Omental fat pad (tissue), 4 donors: ENCODE measurements around the gene DDX5. TPM values are rescaled to one million over a fixed set of nuclear protein-coding genes. Genes with fewer than 3 reads are reported as not detected.

Experiments
- ATAC-seq: fragments of 150-250 bp; one replicate; pipeline ENCODE4 v1.9.1; 2016; ENCODE audit warnings: mild to moderate bottlenecking, moderate library complexity; ENCODE audit not compliant: low FRiP score
- DNase-seq: peaks from one replicate; pipeline ENCODE4 v3.0.0-alpha.2; 2019; ENCODE audit warnings: low spot score
- total RNA-seq, 4 donors: library from RNA; depleted of rRNA; stranded (reverse); fragments of >200 nt; gene quantifications; one replicate each; pipeline ENCODE4 v1.1.0, GENCODE V29; 2016
- TF ChIP-seq, protein P1 (sequence below), 3 donors: fragments of 450-650 bp; IDR thresholded peaks; one replicate each; pipeline ENCODE4 v1.5.1; 2016 to 2017; ENCODE audit warnings: antibody characterized with exemption in 3 of 3, mild to moderate bottlenecking in 3 of 3, moderate library complexity in 2 of 3

DDX5 gene
- total RNA-seq, 4 donors from 2014 or later: 584 to 997 (median 913) TPM

- DNase-seq (no peak), ATAC-seq (no peak)
- TF ChIP-seq, protein P1, sequence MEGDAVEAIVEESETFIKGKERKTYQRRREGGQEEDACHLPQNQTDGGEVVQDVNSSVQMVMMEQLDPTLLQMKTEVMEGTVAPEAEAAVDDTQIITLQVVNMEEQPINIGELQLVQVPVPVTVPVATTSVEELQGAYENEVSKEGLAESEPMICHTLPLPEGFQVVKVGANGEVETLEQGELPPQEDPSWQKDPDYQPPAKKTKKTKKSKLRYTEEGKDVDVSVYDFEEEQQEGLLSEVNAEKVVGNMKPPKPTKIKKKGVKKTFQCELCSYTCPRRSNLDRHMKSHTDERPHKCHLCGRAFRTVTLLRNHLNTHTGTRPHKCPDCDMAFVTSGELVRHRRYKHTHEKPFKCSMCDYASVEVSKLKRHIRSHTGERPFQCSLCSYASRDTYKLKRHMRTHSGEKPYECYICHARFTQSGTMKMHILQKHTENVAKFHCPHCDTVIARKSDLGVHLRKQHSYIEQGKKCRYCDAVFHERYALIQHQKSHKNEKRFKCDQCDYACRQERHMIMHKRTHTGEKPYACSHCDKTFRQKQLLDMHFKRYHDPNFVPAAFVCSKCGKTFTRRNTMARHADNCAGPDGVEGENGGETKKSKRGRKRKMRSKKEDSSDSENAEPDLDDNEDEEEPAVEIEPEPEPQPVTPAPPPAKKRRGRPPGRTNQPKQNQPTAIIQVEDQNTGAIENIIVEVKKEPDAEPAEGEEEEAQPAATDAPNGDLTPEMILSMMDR (IDR thresholded peaks at IDR 0.05): no peak
Observed at GRCh38 chr17:64494121-64494520, 12.0 kb downstream of the DDX5 start.

- DNase-seq (no peak), ATAC-seq (no peak)
- TF ChIP-seq, protein P1 (IDR thresholded peaks at IDR 0.05): no peak
Observed at GRCh38 chr17:64492481-64493109, 13.5 kb downstream of the DDX5 start.

GRCh38 chr17:64491994-64492393, 14.1 kb downstream of the DDX5 start:
- ATAC-seq (no peak), DNase-seq (no peak)
- TF ChIP-seq, protein P1 (IDR thresholded peaks at IDR 0.05): no peak

- ATAC-seq: peak; percentile 59
- TF ChIP-seq, protein P1 (IDR thresholded peaks at IDR 0.05): no peak
Observed at GRCh38 chr17:64491034-64491860, 14.8 kb downstream of the DDX5 start.

DNA sequence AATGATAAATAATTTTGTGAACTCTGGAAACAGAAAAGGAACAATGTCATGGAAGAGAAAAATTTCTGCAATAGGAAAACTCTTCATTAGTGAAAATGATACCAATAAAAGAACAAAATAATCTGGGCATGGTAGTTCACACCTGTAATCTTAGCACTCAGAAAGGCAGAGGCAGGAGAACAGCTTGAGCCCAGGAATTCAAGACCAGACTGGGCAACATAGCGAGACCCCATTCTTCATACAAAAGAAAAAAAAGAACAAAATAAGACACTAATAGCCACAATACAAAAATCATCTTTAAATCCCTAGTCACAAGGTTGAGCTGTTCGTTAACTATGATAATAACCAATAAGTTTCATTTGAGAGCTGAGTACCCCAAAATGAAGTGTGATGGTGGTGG, 17.8 kb downstream of the DDX5 start:
- DNase-seq: no peak
- TF ChIP-seq, protein P1 (IDR thresholded peaks at IDR 0.05): no peak
- ATAC-seq: no peak

More at GRCh38 chr17:64491034-64491860, 14.8 kb downstream of the DDX5 start:
- no peak for DNase-seq

- ATAC-seq (no peak), DNase-seq (no peak)
Observed at GRCh38 chr17:64484380-64484779, 21.7 kb downstream of the DDX5 start.

More at GRCh38 chr17:64484380-64484779, 21.7 kb downstream of the DDX5 start:
- TF ChIP-seq, protein P1 (IDR thresholded peaks at IDR 0.05): no peak
